Liver (tissue), 9 donors: ENCODE results near the gene GLIS1. TPM values are rescaled to one million over a fixed set of nuclear protein-coding genes. Genes with fewer than 3 reads are reported as not detected.

Experiments
- DNase-seq: peaks from one replicate; pipeline ENCODE4 v3.0.0-alpha.2; 2017; ENCODE audit warnings: low spot score
- H3K27ac ChIP-seq, 2 donors: one replicate each; pipeline ENCODE4 v1.7.0; 2013; ENCODE audit warnings: inconsistent platforms in 2 of 2, low read length in 2 of 2, control low read depth in 1 of 2, low read depth in 1 of 2, mild to moderate bottlenecking in 1 of 2
- H3K27me3 ChIP-seq, 4 donors: one replicate each; pipeline versions ENCODE4 v1.6.1 to v1.7.0; 2013; ENCODE audit warnings: low read length in 3 of 4, inconsistent platforms in 1 of 4, mild to moderate bottlenecking in 1 of 4, moderate library complexity in 1 of 4; ENCODE audit not compliant: control insufficient read depth in 4 of 4, insufficient read depth in 4 of 4
- H3K36me3 ChIP-seq, 4 donors: one replicate each; pipeline versions ENCODE4 v1.6.1 to v1.7.0; 2013; ENCODE audit warnings: low read length in 3 of 4, mild to moderate bottlenecking in 3 of 4, low read depth in 1 of 4, moderate library complexity in 1 of 4; ENCODE audit not compliant: control insufficient read depth in 4 of 4, insufficient read depth in 3 of 4
- H3K4me1 ChIP-seq, 4 donors: one replicate each; pipeline versions ENCODE4 v1.6.1 to v1.7.0; 2013; ENCODE audit warnings: low read length in 3 of 4, mild to moderate bottlenecking in 3 of 4, moderate library complexity in 1 of 4; ENCODE audit not compliant: control insufficient read depth in 4 of 4, insufficient read depth in 4 of 4
- H3K4me3 ChIP-seq, 3 donors: one replicate each; pipeline versions ENCODE4 v1.6.1 to v1.7.0; 2013; ENCODE audit warnings: low read length in 3 of 3, control low read depth in 1 of 3, low read depth in 1 of 3, mild to moderate bottlenecking in 1 of 3
- H3K9ac ChIP-seq, 2 donors: one replicate each; pipeline ENCODE4 v1.7.0; 2013; ENCODE audit warnings: low read length in 2 of 2, mild to moderate bottlenecking in 2 of 2, moderate library complexity in 2 of 2, control low read depth in 1 of 2, low read depth in 1 of 2
- H3K9me3 ChIP-seq, 4 donors: one replicate each; pipeline versions ENCODE4 v1.6.1 to v1.7.0; 2013; ENCODE audit warnings: low read length in 3 of 4; ENCODE audit not compliant: control insufficient read depth in 4 of 4
- ATF3 ChIP-seq: IDR thresholded peaks from 2 replicates; pipeline ENCODE4 v1.6.1; 2016; ENCODE audit warnings: antibody characterized with exemption
- CTCF ChIP-seq: fragments of 150-350 bp; IDR thresholded peaks from 2 replicates; pipeline ENCODE4 v1.5.1; 2017; ENCODE audit warnings: improper control_type of control experiment, low read depth, low read length; ENCODE audit not compliant: missing input control
- EGR1 ChIP-seq, 2 donors: IDR thresholded peaks; 2 replicates each; pipeline ENCODE4 v1.6.1; 2016 to 2018; ENCODE audit warnings: antibody characterized with exemption in 2 of 2, low read depth in 2 of 2
- FOXA1 ChIP-seq: IDR thresholded peaks from 2 replicates; pipeline ENCODE4 v1.6.1; 2016; ENCODE audit warnings: antibody characterized with exemption
- FOXA2 ChIP-seq: IDR thresholded peaks from 2 replicates; pipeline ENCODE4 v1.6.1; 2016; ENCODE audit warnings: antibody characterized with exemption
- GABPA ChIP-seq, 2 donors: IDR thresholded peaks in 1 of 2; conservative IDR thresholded peaks in 1 of 2; 2 replicates each; pipeline ENCODE4 v1.6.1; 2016; ENCODE audit warnings: antibody characterized with exemption in 2 of 2, mild to moderate bottlenecking in 1 of 2, moderate library complexity in 1 of 2
- HNF4G ChIP-seq: IDR thresholded peaks from 2 replicates; pipeline ENCODE4 v1.6.1; 2016; ENCODE audit warnings: antibody characterized with exemption
- JUND ChIP-seq, 2 donors: IDR thresholded peaks; 2 replicates each; pipeline ENCODE4 v1.6.1; 2016; ENCODE audit warnings: antibody characterized with exemption in 2 of 2
- NR2F2 ChIP-seq: IDR thresholded peaks from 2 replicates; pipeline ENCODE4 v1.6.1; 2016; ENCODE audit warnings: antibody characterized with exemption
- RAD21 ChIP-seq, 2 donors: IDR thresholded peaks; 2 replicates each; pipeline ENCODE4 v1.6.1; 2016; ENCODE audit warnings: antibody characterized with exemption in 2 of 2, mild to moderate bottlenecking in 2 of 2
- RXRA ChIP-seq, 2 donors: IDR thresholded peaks; 2 replicates each; pipeline ENCODE4 v1.6.1; 2017 to 2018; ENCODE audit warnings: antibody characterized with exemption in 2 of 2, mild to moderate bottlenecking in 1 of 2
- SP1 ChIP-seq: IDR thresholded peaks from 2 replicates; pipeline ENCODE4 v1.6.1; 2018; ENCODE audit warnings: antibody characterized with exemption, mild to moderate bottlenecking
- TAF1 ChIP-seq: conservative IDR thresholded peaks from 2 replicates; pipeline ENCODE4 v1.6.1; 2016; ENCODE audit warnings: antibody characterized with exemption, mild to moderate bottlenecking
- YY1 ChIP-seq: IDR thresholded peaks from 2 replicates; pipeline ENCODE4 v1.6.1; 2016; ENCODE audit warnings: antibody characterized with exemption, mild to moderate bottlenecking
- WGBS: extraction: QIAGEN DNeasy Blood & Tissue Kit; methylation state at CpG from one replicate; pipeline ENCODE4 v1.1.7; 2013; 5-methylcytosine and 5-hydroxymethylcytosine counted together
- polyA plus RNA-seq, 2 donors: library from polyadenylated mRNA; stranded (reverse) in 1 of 2; unstranded in 1 of 2; fragments of 200-250 nt in 1 of 2; fragments of >200 nt in 1 of 2; fragmentation: Nextera tagmentation in 1 of 2; extraction: Ambion mirVana in 1 of 2; gene quantifications; one replicate each; pipeline versions ENCODE4 v1.2.1 to v1.2.3, GENCODE V29; 2013 to 2015
- total RNA-seq, 2 donors: library from RNA; depleted of rRNA; stranded (reverse); fragments of >200 nt; gene quantifications; one replicate each; pipeline ENCODE4 v1.2.3, GENCODE V29; 2014
- TF ChIP-seq, protein P1 (sequence below): IDR thresholded peaks from 2 replicates; pipeline ENCODE4 v1.6.1; 2016; ENCODE audit warnings: antibody characterized with exemption, mild to moderate bottlenecking
- TF ChIP-seq, protein P2 (sequence below): IDR thresholded peaks from 2 replicates; pipeline ENCODE4 v1.6.1; 2016; ENCODE audit warnings: antibody characterized with exemption
- donor health status: healthy.
- donor health status: healthy.
- donor health status: healthy.
- donor health status: healthy.
- donor health status: healthy.

GLIS1 gene
- total and polyA plus RNA-seq, 4 donors, result under 0.01 to 0.05 TPM; not detected in 2

- 93% methylated on average over 5 of the region's 5 CpGs for WGBS
- DNase-seq, result no peak
- no peak overlapping the region for H3K27ac ChIP-seq
- H3K4me1 ChIP-seq, result no peaks in the 10 kb centered on the region
- no peak overlapping the region for H3K4me3 ChIP-seq
- no peaks in the 10 kb centered on the region for H3K9me3 ChIP-seq
- no peaks in the 10 kb centered on the region for H3K36me3 ChIP-seq
- H3K9ac ChIP-seq, result no peak overlapping the region
- no peaks in the 10 kb centered on the region for H3K27me3 ChIP-seq
- TF ChIP-seq FOXA1 (no peak), HNF4G (no peak), RAD21 (IDR thresholded peaks at IDR 0.05) (no peak), YY1 (no peak), CTCF (no peak), SP1 (no peak), ATF3 (no peak), TAF1 (no peak), EGR1 (IDR thresholded peaks at IDR 0.05; ENCODE audit: low read depth in 2 of 2) (no peak), NR2F2 (no peak), GABPA (IDR thresholded peaks at IDR 0.05 in 1 of 2, conservative IDR thresholded peaks at IDR 0.05 in 1 of 2) (no peak), RXRA (IDR thresholded peaks at IDR 0.05) (no peak), JUND (IDR thresholded peaks at IDR 0.05) (no peak)
- TF ChIP-seq, protein P1, sequence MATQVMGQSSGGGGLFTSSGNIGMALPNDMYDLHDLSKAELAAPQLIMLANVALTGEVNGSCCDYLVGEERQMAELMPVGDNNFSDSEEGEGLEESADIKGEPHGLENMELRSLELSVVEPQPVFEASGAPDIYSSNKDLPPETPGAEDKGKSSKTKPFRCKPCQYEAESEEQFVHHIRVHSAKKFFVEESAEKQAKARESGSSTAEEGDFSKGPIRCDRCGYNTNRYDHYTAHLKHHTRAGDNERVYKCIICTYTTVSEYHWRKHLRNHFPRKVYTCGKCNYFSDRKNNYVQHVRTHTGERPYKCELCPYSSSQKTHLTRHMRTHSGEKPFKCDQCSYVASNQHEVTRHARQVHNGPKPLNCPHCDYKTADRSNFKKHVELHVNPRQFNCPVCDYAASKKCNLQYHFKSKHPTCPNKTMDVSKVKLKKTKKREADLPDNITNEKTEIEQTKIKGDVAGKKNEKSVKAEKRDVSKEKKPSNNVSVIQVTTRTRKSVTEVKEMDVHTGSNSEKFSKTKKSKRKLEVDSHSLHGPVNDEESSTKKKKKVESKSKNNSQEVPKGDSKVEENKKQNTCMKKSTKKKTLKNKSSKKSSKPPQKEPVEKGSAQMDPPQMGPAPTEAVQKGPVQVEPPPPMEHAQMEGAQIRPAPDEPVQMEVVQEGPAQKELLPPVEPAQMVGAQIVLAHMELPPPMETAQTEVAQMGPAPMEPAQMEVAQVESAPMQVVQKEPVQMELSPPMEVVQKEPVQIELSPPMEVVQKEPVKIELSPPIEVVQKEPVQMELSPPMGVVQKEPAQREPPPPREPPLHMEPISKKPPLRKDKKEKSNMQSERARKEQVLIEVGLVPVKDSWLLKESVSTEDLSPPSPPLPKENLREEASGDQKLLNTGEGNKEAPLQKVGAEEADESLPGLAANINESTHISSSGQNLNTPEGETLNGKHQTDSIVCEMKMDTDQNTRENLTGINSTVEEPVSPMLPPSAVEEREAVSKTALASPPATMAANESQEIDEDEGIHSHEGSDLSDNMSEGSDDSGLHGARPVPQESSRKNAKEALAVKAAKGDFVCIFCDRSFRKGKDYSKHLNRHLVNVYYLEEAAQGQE, result no peak
- TF ChIP-seq, protein P2, sequence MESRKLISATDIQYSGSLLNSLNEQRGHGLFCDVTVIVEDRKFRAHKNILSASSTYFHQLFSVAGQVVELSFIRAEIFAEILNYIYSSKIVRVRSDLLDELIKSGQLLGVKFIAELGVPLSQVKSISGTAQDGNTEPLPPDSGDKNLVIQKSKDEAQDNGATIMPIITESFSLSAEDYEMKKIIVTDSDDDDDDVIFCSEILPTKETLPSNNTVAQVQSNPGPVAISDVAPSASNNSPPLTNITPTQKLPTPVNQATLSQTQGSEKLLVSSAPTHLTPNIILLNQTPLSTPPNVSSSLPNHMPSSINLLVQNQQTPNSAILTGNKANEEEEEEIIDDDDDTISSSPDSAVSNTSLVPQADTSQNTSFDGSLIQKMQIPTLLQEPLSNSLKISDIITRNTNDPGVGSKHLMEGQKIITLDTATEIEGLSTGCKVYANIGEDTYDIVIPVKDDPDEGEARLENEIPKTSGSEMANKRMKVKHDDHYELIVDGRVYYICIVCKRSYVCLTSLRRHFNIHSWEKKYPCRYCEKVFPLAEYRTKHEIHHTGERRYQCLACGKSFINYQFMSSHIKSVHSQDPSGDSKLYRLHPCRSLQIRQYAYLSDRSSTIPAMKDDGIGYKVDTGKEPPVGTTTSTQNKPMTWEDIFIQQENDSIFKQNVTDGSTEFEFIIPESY, result no peak
Observed at GRCh38 chr1:53696051-53696450, 42.9 kb downstream of the GLIS1 start.

DNA sequence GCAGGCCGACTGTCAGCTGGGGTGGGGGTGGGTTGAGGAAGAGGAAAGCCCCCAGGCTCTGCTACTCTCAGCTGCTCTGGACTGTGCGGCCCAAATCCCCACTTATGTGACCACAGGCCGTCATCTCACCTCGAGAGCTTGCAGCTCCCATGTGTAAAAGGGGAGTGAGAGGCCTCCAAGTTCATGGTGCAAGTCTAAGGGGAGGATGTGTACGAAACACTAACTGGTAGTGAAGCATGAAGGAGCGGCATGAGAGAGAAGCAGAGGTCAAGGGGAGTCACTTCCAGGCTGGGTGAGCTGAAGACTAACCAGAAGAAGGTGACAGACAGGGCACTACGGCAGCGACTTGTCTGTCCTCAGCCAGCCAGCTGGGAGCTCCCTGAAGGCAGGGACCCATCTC, 43.8 kb downstream of the GLIS1 start:
- Histone ChIP-seq H3K4me1 (no peaks in the 10 kb centered on the region), H3K27ac (no peak overlapping the region), H3K9me3 (no peaks in the 10 kb centered on the region), H3K4me3 (no peak overlapping the region), H3K9ac (no peak overlapping the region), H3K36me3 (no peaks in the 10 kb centered on the region), H3K27me3 (no peaks in the 10 kb centered on the region)
- 77% methylated on average over 8 of the region's 8 CpGs for WGBS
- TF ChIP-seq, protein P1, result no peak
- TF ChIP-seq FOXA2, result no peak
- no peak for TF ChIP-seq FOXA1
- no peak for TF ChIP-seq YY1
- TF ChIP-seq ATF3, result no peak
- no peak for TF ChIP-seq RAD21 (IDR thresholded peaks at IDR 0.05)
- TF ChIP-seq TAF1, result no peak
- no peak for TF ChIP-seq EGR1 (IDR thresholded peaks at IDR 0.05; ENCODE audit: low read depth in 2 of 2)
- no peak for TF ChIP-seq RXRA (IDR thresholded peaks at IDR 0.05)
- TF ChIP-seq NR2F2, result no peak
- no peak for TF ChIP-seq SP1
- TF ChIP-seq GABPA (IDR thresholded peaks at IDR 0.05 in 1 of 2, conservative IDR thresholded peaks at IDR 0.05 in 1 of 2), result no peak
- no peak for DNase-seq
